ENCODE measurements around the gene AGBL1. TPM values are rescaled to one million over a fixed set of nuclear protein-coding genes. Genes with fewer than 3 reads are reported as not detected.

AGBL1 gene
- total and polyA plus RNA-seq, 2 experiments from 2014 or later, result 0.03 TPM; not detected in 1

DNA sequence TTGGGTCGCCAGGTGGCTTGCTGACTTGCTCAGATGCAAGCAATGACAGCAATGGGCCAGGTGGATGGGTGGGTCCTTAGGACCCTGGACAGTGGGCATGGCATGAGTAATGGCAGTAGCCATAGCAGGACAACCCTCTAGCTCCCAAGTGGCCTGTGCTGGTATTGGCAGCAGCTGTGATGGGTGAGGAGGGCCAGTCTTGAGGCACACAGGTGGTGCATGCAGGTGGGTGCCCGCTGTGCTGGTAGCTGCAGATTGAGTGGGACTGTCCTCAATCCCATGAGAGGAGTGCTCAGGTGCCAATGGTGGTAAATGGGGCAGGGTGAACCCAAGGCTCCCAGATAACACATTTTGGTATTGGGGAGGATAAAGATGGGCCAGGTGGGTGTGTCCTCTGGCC is 24.2 kb downstream of the AGBL1 start (continued):
- TF ChIP-seq, protein P1, sequence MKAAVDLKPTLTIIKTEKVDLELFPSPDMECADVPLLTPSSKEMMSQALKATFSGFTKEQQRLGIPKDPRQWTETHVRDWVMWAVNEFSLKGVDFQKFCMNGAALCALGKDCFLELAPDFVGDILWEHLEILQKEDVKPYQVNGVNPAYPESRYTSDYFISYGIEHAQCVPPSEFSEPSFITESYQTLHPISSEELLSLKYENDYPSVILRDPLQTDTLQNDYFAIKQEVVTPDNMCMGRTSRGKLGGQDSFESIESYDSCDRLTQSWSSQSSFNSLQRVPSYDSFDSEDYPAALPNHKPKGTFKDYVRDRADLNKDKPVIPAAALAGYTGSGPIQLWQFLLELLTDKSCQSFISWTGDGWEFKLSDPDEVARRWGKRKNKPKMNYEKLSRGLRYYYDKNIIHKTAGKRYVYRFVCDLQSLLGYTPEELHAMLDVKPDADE (IDR thresholded peaks at IDR 0.05), result no peak
- no peak for TF ChIP-seq NANOG (IDR thresholded peaks at IDR 0.05; ENCODE audit: borderline replicate concordance)

DNA sequence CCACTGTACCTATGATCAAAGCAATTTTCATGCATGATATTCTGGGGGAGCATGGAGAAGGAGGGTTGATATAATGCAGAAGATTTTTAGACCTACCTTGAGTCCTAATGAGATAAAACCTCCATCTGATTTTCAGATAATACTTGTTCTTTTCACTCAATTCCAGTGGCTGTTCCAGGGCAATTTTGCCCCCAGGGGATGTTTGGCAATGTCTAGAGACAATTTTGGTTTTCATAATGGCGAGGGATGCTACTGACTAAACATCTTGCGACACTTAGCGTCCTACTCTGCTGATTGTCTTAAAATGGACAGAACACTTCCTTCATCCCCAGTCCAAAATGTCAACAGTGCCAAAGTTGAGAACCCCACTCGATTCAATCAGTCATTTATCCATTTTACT is 26.6 kb downstream of the AGBL1 start:
- Mint-ChIP-seq H3K36me3 (ENCODE audit: low read depth) (no peaks in the 10 kb centered on the region), H3K4me3 (no peak overlapping the region), H3K27me3 (ENCODE audit: insufficient read depth, low read depth, poor library complexity) (no peaks in the 10 kb centered on the region), H3K9me3 (peaks cover 3% of the 10 kb centered on the region; the same call in 2 of the 3 replicates), H3K27ac (no peak overlapping the region), H3K4me1 (no peaks in the 10 kb centered on the region)
- 0 out of 2 replicates have a peak, but pooled peaks cover 2% of the 10 kb centered on the region for H3K9me2 ChIP-seq (ENCODE audit: insufficient read depth)
- H3K4me2 ChIP-seq, result no peak overlapping the region
- H3K27ac ChIP-seq (ENCODE audit: low read depth), result no peak overlapping the region
- H3K4me1 ChIP-seq (ENCODE audit: insufficient read depth), result no peaks in the 10 kb centered on the region
- H2AFZ ChIP-seq, result no peak overlapping the region
- ATAC-seq (no peak), DNase-seq (ENCODE audit: low spot score) (no peak)
- H3K36me3 ChIP-seq (ENCODE audit: insufficient read depth), result no peaks in the 10 kb centered on the region
- no peaks in the 10 kb centered on the region for H3F3A ChIP-seq (replicated peaks; ENCODE audit: low read depth)
- H3K27me3 ChIP-seq (ENCODE audit: insufficient read depth), result no peaks in the 10 kb centered on the region
- H3K4me3 ChIP-seq, result no peak overlapping the region
- no peaks in the 10 kb centered on the region for H3K79me2 ChIP-seq (replicated peaks; ENCODE audit: insufficient read depth)
- H4K20me1 ChIP-seq (replicated peaks; ENCODE audit: insufficient read depth), result no peaks in the 10 kb centered on the region
- TF ChIP-seq, protein P2, sequence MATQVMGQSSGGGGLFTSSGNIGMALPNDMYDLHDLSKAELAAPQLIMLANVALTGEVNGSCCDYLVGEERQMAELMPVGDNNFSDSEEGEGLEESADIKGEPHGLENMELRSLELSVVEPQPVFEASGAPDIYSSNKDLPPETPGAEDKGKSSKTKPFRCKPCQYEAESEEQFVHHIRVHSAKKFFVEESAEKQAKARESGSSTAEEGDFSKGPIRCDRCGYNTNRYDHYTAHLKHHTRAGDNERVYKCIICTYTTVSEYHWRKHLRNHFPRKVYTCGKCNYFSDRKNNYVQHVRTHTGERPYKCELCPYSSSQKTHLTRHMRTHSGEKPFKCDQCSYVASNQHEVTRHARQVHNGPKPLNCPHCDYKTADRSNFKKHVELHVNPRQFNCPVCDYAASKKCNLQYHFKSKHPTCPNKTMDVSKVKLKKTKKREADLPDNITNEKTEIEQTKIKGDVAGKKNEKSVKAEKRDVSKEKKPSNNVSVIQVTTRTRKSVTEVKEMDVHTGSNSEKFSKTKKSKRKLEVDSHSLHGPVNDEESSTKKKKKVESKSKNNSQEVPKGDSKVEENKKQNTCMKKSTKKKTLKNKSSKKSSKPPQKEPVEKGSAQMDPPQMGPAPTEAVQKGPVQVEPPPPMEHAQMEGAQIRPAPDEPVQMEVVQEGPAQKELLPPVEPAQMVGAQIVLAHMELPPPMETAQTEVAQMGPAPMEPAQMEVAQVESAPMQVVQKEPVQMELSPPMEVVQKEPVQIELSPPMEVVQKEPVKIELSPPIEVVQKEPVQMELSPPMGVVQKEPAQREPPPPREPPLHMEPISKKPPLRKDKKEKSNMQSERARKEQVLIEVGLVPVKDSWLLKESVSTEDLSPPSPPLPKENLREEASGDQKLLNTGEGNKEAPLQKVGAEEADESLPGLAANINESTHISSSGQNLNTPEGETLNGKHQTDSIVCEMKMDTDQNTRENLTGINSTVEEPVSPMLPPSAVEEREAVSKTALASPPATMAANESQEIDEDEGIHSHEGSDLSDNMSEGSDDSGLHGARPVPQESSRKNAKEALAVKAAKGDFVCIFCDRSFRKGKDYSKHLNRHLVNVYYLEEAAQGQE (IDR thresholded peaks at IDR 0.05; ENCODE audit: unreplicated experiment), result no peak
- TF ChIP-seq JUNB (IDR thresholded peaks at IDR 0.05; ENCODE audit: unreplicated experiment) (no peak), EZH2phosphoT487 (IDR thresholded peaks at IDR 0.05; ENCODE audit: unreplicated experiment) (no peak), NANOG (IDR thresholded peaks at IDR 0.05; ENCODE audit: borderline replicate concordance) (no peak), ZNF462 (CRISPR knock-in tag; IDR thresholded peaks at IDR 0.05) (no peak), CTCF (conservative IDR thresholded peaks at IDR 0.05; ENCODE audit: low read depth in 2 of 2) (no peak), EZH2 (IDR thresholded peaks at IDR 0.05; ENCODE audit: low read depth, unreplicated experiment) (no peak), ZNF114 (CRISPR knock-in tag; IDR thresholded peaks at IDR 0.05) (no peak), CREB1 (CRISPR knock-in tag; IDR thresholded peaks at IDR 0.05; ENCODE audit: low read depth) (no peak), STAT1 (IDR thresholded peaks at IDR 0.05; ENCODE audit: unreplicated experiment) (no peak), POLR2AphosphoS5 (IDR thresholded peaks at IDR 0.05; ENCODE audit: low read depth) (no peak)
- TF ChIP-seq, protein P1 (IDR thresholded peaks at IDR 0.05), result no peak

Data from GM23338 (cell line).